Activated naive CD8-positive, alpha-beta T cell treated with anti-CD3 and anti-CD28 coated beads for 36 hours (primary cell): ENCODE results near the gene PCSK6. TPM values are rescaled to one million over a fixed set of nuclear protein-coding genes. Genes with fewer than 3 reads are reported as not detected.

ENCODE experiments used
- DNase-seq: peaks from one replicate; pipeline ENCODE4 v3.0.0; 2021
- H3K27ac Mint-ChIP-seq: one replicate; pipeline ENCODE4 v1.8.0; 2022; ENCODE audit warnings: mild to moderate bottlenecking, moderate library complexity, mixed read lengths
- H3K27me3 Mint-ChIP-seq: one replicate; pipeline ENCODE4 v1.8.0; 2022; ENCODE audit warnings: mild to moderate bottlenecking, mixed read lengths
- H3K36me3 Mint-ChIP-seq: one replicate; pipeline ENCODE4 v1.8.0; 2021; ENCODE audit warnings: mild to moderate bottlenecking, mixed read lengths
- H3K4me1 Mint-ChIP-seq: one replicate; pipeline ENCODE4 v1.8.0; 2021; ENCODE audit warnings: mixed read lengths
- H3K4me3 Mint-ChIP-seq: one replicate; pipeline ENCODE4 v1.8.0; 2022; ENCODE audit warnings: mild to moderate bottlenecking, moderate library complexity, mixed read lengths
- H3K9me3 Mint-ChIP-seq: one replicate; pipeline ENCODE4 v1.8.0; 2022; ENCODE audit warnings: mixed read lengths
- total RNA-seq, 2 experiments: library from RNA; stranded (reverse); gene quantifications; one replicate each; pipeline ENCODE4 v1.2.3, GENCODE V29; 2021

PCSK6 gene
- total RNA-seq: 1 to 10 TPM; 4.0 to 4.6 TPM

DNA sequence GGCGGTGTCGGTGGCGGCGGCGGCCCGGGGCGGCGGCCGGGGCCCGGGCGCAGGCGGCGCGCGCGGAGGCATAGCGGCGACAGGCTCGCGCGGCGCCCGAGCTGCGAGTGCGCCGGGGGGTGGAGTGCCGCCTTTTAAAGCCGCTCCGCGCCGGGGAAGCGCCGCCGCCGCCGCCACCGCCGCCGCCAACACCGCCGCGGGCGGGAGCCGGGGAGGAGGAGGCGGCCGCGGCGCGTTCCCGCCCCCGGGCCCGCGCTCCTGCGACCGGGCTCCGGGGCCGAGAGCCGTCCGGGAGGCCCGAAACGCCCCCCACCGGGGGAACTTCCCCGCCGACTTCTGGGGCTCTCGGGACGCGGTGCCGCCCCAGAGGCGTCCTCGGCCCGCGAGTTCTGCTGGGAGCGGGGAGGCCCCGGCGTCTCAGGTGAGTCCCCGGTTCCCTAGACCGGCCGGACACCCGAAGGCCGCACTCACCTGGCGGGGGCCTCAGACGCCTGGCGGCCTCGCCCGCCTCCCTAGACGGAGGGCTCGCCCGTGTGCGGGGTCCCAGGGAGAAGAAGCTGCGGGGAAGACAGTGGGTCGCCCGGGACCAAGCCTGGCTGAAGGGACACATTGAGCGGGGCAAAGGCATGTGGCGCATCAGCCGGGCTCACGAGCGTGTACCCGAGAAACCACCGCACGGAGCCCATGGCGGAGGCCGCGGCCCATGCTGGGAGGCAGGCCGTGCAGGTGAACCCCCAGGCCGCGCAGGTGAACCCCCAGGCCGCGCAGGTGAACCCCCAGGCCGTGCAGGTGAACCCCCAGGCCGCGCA is at the start of gene PCSK6:
TSS of gene PCSK6 (minus strand) at position 109 of the 809 bp plus-strand sequence. CDS start at position 72, 37 bp downstream.
- H3K4me3 Mint-ChIP-seq: peak within 1 kb of the TSS; percentile 62
- H3K9me3 Mint-ChIP-seq: no peaks in the 10 kb centered on the region
- peaks cover 64% of the 10 kb centered on the region for H3K27me3 Mint-ChIP-seq
- H3K36me3 Mint-ChIP-seq: no peaks in the 10 kb centered on the region
- no peak within 1 kb of the TSS for H3K27ac Mint-ChIP-seq
- peak; percentile 38 for DNase-seq
- peaks cover 14% of the 10 kb centered on the region for H3K4me1 Mint-ChIP-seq

- Mint-ChIP-seq H3K27ac (no peak overlapping the region), H3K36me3 (no peaks in the 10 kb centered on the region), H3K4me3 (no peak overlapping the region), H3K9me3 (no peaks in the 10 kb centered on the region), H3K4me1 (no peaks in the 10 kb centered on the region), H3K27me3 (peaks cover 5% of the 10 kb centered on the region)
- no peak for DNase-seq
Measured at GRCh38 chr15:101538996-101539395, 49.5 kb upstream of the PCSK6 start.

GRCh38 chr15:101538177-101538576 is 48.7 kb upstream of the PCSK6 start:
- Mint-ChIP-seq H3K9me3 (no peaks in the 10 kb centered on the region), H3K4me3 (no peak overlapping the region), H3K36me3 (no peaks in the 10 kb centered on the region), H3K27ac (no peak overlapping the region), H3K27me3 (peaks cover under 1% of the 10 kb centered on the region), H3K4me1 (no peaks in the 10 kb centered on the region)
- no peak for DNase-seq

DNA sequence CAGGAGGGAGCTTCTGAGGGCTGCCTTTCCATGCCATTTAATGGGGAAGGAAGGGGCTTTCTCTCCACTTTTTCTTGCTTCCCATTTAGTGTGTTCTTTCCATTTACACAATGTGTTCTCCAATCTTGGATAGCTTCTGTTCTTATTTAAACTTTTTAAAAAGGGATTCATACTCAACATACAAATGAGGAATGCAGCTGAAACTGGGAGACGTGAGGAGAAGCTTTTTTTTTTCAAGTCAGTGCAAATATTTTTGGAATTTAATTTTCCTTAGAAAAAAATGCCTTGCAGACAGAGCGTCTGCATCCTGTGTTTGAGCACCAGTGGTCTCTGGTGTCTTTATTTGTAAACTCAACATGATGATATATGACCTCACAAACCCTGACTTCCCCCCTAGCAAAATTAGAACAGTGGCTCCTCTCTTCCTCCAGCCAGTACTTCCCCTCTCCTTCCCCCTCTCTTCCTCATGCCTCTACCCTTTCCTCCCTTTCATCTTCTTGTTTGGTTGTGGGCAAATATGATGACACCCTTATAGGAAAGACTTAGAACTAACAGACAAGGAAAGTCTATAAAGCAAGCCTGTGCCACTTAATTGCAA is 48.1 kb upstream of the PCSK6 start:
- H3K27me3 Mint-ChIP-seq: no peaks in the 10 kb centered on the region
- DNase-seq: no peak
- no peaks in the 10 kb centered on the region for H3K9me3 Mint-ChIP-seq
- H3K4me3 Mint-ChIP-seq: no peak overlapping the region
- H3K36me3 Mint-ChIP-seq: no peaks in the 10 kb centered on the region
- no peak overlapping the region for H3K27ac Mint-ChIP-seq
- H3K4me1 Mint-ChIP-seq: no peaks in the 10 kb centered on the region

DNA sequence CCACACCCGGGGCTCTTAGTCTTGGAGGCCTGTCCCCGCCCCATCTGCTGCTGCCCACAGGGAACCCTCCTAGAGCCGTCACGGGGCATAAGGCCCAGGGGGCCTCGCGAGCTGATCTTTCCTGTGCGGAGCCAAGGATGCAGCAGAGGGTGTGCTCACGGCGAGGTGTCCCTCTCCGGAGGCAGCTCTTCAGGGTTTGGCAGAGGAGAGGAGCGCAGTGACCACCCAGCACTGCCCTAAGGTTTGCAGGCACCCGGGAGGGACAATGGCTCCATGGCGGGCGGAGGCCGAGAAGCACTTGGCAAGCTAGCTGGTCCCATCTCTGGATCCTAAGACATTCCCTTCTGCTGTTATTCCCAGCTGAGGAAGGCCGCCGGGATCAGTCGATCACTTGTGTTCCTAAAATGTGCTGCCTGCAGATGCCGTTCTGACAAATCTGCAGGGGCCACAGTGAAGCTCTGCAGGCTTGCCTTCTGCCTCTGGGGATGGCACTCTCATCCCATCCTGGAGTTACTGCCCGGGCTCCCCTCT is 47.4 kb upstream of the PCSK6 start:
- Mint-ChIP-seq H3K4me3 (no peak overlapping the region), H3K9me3 (no peaks in the 10 kb centered on the region), H3K36me3 (no peaks in the 10 kb centered on the region), H3K27ac (no peak overlapping the region), H3K27me3 (no peaks in the 10 kb centered on the region), H3K4me1 (no peaks in the 10 kb centered on the region)
- no peak for DNase-seq

- no peak overlapping the region for H3K27ac Mint-ChIP-seq
- no peaks in the 10 kb centered on the region for H3K9me3 Mint-ChIP-seq
- no peaks in the 10 kb centered on the region for H3K27me3 Mint-ChIP-seq
- H3K36me3 Mint-ChIP-seq: no peaks in the 10 kb centered on the region
- no peaks in the 10 kb centered on the region for H3K4me1 Mint-ChIP-seq
- no peak for DNase-seq
- H3K4me3 Mint-ChIP-seq: no peak overlapping the region
Measured at GRCh38 chr15:101536166-101536874, 46.8 kb upstream of the PCSK6 start.

- no peaks in the 10 kb centered on the region for H3K27me3 Mint-ChIP-seq
- H3K4me3 Mint-ChIP-seq: no peak overlapping the region
- no peak overlapping the region for H3K27ac Mint-ChIP-seq
- H3K36me3 Mint-ChIP-seq: no peaks in the 10 kb centered on the region
- no peaks in the 10 kb centered on the region for H3K4me1 Mint-ChIP-seq
- no peaks in the 10 kb centered on the region for H3K9me3 Mint-ChIP-seq
- DNase-seq: no peak
Measured at GRCh38 chr15:101535170-101535902, 45.8 kb upstream of the PCSK6 start.

- H3K36me3 Mint-ChIP-seq: no peaks in the 10 kb centered on the region
- H3K27me3 Mint-ChIP-seq: no peaks in the 10 kb centered on the region
Measured at GRCh38 chr15:101534376-101534970, 45.0 kb upstream of the PCSK6 start.

DNA sequence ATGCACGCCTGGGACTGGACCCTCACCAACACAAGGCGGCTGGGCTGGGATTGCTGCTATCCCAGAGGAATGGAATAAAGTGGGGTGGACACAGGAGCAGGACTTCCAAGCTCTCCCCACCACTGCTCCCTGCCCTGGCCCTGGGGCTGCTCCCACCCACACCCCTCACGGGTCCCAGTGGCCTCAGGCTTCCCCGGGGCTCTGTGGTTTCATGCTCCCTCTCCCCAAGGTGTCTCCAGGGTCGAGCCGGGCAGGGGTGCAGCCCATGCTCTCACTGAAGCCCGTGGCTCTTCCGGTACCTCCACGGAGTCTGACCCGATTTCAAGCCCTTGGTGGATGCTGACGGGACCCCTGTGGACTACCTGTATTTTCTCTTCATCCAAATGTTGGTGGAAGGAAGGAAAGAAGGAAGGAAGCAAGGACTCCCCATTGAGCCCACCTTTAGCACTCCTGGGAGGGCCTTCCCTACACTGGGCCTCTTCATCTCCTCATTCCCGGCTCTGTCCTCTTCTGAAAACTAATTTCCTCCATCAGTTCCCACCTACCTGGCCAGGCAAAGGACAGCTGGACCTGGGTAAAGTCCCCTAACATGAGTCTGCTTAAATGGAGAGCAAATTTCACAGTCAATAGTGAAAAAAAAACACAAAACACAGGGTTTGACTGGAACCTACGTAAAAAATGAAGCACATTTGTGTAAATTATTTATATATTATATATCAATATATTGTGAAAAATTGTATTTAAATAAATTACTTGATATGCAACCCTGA is 44.0 kb upstream of the PCSK6 start:
- Mint-ChIP-seq H3K27me3 (no peaks in the 10 kb centered on the region), H3K9me3 (no peaks in the 10 kb centered on the region), H3K4me3 (no peak overlapping the region), H3K36me3 (no peaks in the 10 kb centered on the region), H3K27ac (no peak overlapping the region), H3K4me1 (no peaks in the 10 kb centered on the region)
- no peak for DNase-seq

More at GRCh38 chr15:101534376-101534970, 45.0 kb upstream of the PCSK6 start:
- Mint-ChIP-seq H3K4me3 (no peak overlapping the region), H3K27ac (no peak overlapping the region), H3K9me3 (no peaks in the 10 kb centered on the region), H3K4me1 (no peaks in the 10 kb centered on the region)
- DNase-seq: no peak

DNA sequence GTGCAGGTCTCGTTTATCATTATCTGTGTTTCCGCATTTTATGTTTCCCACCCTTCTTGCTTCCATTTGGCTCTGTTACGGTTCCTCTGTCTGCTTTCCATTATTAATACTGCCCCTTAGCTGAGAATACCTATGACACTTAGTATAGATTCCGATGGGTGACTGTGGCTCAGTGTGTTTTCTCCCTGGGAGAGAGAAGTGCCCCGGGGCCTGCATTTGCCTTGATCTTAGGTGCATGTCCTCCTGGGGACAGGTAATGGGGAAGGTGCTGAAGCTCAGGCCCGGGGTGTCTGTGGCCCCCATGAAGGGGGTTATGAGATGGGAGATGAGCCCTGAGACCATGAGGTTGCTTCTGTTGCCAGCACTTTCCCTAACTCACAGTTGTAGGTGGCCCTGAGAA is 43.4 kb upstream of the PCSK6 start:
- peaks cover 4% of the 10 kb centered on the region for H3K27me3 Mint-ChIP-seq
- no peak overlapping the region for H3K27ac Mint-ChIP-seq
- H3K4me1 Mint-ChIP-seq: no peaks in the 10 kb centered on the region
- H3K9me3 Mint-ChIP-seq: no peaks in the 10 kb centered on the region
- H3K36me3 Mint-ChIP-seq: no peaks in the 10 kb centered on the region
- DNase-seq: no peak
- no peak overlapping the region for H3K4me3 Mint-ChIP-seq

DNA sequence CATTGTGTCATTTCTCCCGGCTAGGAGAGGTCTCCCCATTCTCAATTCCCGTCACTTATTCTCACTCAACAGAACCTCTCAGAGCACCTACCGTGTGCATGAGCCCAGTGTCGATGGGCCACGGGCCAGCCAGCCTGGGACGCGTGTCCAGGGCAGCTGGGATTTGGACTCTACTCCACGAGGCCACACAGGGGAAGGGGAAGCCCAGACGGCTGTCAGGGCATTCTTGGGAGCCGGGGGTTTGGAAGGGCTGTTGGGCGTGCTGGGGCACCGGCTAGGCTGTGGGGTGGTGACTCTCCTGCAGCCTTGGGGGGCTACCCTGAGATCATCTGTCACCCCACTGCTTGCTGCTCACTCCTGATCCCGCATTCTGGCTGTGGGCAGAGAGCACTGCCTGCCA is 41.7 kb upstream of the PCSK6 start:
- no peaks in the 10 kb centered on the region for H3K4me1 Mint-ChIP-seq
- peaks cover 4% of the 10 kb centered on the region for H3K27me3 Mint-ChIP-seq
- no peaks in the 10 kb centered on the region for H3K36me3 Mint-ChIP-seq
- H3K9me3 Mint-ChIP-seq: no peaks in the 10 kb centered on the region
- no peak overlapping the region for H3K4me3 Mint-ChIP-seq
- no peak overlapping the region for H3K27ac Mint-ChIP-seq
- no peak for DNase-seq

DNA sequence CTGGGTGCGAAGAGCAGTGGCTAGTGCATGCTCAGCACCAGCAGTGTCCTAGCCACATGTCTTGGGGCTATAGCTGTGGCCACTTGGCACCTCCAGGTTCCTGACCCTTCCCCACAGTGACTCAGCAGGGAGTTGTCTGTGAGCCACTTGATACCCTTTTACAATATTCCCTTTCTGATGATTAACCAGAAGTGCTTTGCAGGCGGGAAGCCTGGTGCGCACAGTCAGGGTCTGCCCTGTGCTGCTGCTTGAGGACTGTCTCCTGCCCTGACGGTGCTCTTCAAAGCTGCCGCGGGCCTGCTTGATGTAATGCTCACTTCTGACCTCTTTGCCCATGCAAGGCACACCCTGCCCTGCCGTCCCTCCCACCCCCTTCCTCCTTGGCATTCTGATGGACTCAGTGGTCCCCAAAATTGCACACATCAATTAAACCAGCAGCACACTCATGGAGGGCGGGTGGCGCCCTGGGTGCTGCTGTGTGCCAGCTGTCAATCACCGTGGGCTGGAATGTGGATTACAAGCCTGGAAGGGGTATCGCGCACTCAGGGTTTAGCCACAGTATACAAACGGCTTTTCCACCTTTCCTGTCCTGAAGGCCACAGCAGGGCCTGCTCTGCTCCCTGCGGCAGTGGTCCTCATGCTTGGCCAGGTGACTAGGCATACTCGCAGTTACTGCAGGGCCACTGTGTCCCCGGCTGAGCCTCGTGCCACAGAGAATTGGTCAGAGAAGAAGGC is 40.9 kb upstream of the PCSK6 start:
- no peaks in the 10 kb centered on the region for H3K9me3 Mint-ChIP-seq
- no peak overlapping the region for H3K27ac Mint-ChIP-seq

DNA sequence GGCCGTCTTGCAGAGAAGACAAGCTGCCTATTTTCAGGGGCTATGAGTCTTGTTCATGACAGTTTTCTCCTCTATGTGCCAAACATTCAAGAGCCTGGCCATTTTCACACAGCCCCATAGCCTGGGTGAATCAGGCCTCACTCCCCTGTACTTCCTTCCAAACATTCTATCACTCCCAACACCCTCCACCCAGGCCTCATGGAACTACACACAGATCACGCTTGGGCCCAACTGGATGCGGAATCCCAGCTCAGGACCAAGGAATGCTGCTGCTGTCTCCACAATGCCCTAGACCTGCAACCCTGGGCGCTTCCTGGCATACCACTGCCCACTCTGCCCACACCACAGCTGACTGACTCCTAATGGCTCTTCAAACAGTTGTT is 39.4 kb upstream of the PCSK6 start:
- no peak overlapping the region for H3K4me3 Mint-ChIP-seq
- H3K9me3 Mint-ChIP-seq: no peaks in the 10 kb centered on the region
- peaks cover 6% of the 10 kb centered on the region for H3K27me3 Mint-ChIP-seq
- H3K36me3 Mint-ChIP-seq: no peaks in the 10 kb centered on the region
- H3K4me1 Mint-ChIP-seq: no peaks in the 10 kb centered on the region
- no peak for DNase-seq
- H3K27ac Mint-ChIP-seq: no peak overlapping the region

More for the DNA sequence above, 40.9 kb upstream of the PCSK6 start:
- Mint-ChIP-seq H3K4me3 (no peak overlapping the region), H3K27me3 (peaks cover 4% of the 10 kb centered on the region), H3K4me1 (no peaks in the 10 kb centered on the region), H3K36me3 (no peaks in the 10 kb centered on the region)
- DNase-seq: no peak
